ENCODE measurements around the gene RBM24. TPM values are rescaled to one million over a fixed set of nuclear protein-coding genes. Genes with fewer than 3 reads are reported as not detected.

The RBM24 gene
- total and polyA plus RNA-seq, 2 of the 4 experiments (the other 2 are of a cell fraction) = 4.1 to 6.6 TPM

DNA sequence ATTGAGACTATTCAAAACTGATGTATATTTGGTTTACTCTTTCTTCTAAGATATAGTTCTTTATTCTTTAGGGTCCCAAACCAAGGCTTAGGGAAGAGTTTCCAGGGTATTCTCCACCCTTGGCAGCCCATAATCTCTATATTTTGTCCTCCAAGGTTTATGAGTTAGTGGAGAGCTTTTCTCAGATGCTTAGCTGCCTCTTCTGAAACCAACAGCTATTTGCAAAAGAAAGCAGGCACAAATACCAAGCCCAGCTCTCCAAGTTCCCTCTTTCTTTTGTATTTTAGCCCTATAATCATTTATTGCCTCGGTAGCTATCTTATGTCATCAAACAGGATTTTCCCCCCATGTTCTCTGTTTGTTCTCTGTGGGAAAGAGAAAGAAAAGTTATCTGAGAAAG, 39.1 kb upstream of the RBM24 start:
- DNase-seq (no peak), ATAC-seq (ENCODE audit: low read depth) (no peak)
- H3K36me3 ChIP-seq (ENCODE audit: control insufficient read depth, insufficient read depth, low read length) = no peaks in the 10 kb centered on the region
- H3K79me1 ChIP-seq (ENCODE audit: low read depth in 1 of 2, low read length in 2 of 2) = no peaks in the 10 kb centered on the region
- no peaks in the 10 kb centered on the region for H3K4me1 ChIP-seq (ENCODE audit: control insufficient read depth, insufficient read depth, low read length)
- no peak overlapping the region for H2AK5ac ChIP-seq (ENCODE audit: low read depth, low read length)
- H3K23ac ChIP-seq (ENCODE audit: low read depth, low read length) = no peak overlapping the region
- H3K27me3 ChIP-seq (ENCODE audit: control insufficient read depth, insufficient read depth, low read length) = peaks cover 8% of the 10 kb centered on the region
- no peak overlapping the region for H2AFZ ChIP-seq (replicated peaks; ENCODE audit: low read length, poor library complexity)
- H2BK5ac ChIP-seq (ENCODE audit: low read depth, low read length, poor library complexity, severe bottlenecking) = no peak overlapping the region
- H2BK120ac ChIP-seq (ENCODE audit: low read depth, low read length) = no peak overlapping the region
- dilution Hi-C loops (cut with HindIII; ENCODE audit: low sequenced_read_pairs, unreplicated experiment) = no loop called here
- intact Hi-C loops (cut with micrococcal nuclease) = no loop called here
- H3K4me2 ChIP-seq (ENCODE audit: low read depth, low read length) = no peak overlapping the region
- POLR2A ChIA-PET (ENCODE audit: unreplicated experiment) = no interaction called here
- no peak overlapping the region for H3K9ac ChIP-seq (ENCODE audit: low read depth, low read length)
- no peak overlapping the region for H2BK20ac ChIP-seq (ENCODE audit: low read depth, low read length)
- H4K5ac ChIP-seq (ENCODE audit: low read depth, low read length) = no peak overlapping the region
- in situ Hi-C loops (cut with MboI; ENCODE audit: low sequenced_read_pairs) = no loop called here
- CTCF ChIA-PET = interaction anchor here (0.7 kb wide), 1 partner anchor 408 kb away, joined by 3 read pairs; no protein-coding TSS in a partner anchor
- H2AK9ac ChIP-seq (replicated peaks; ENCODE audit: low read depth, low read length, poor library complexity) = no peak overlapping the region
- no peaks in the 10 kb centered on the region for H3K9me1 ChIP-seq (ENCODE audit: insufficient read depth, low read length)
- no peak overlapping the region for H3K4me3 ChIP-seq (ENCODE audit: insufficient read depth, low read depth, low read length)
- H3K9me3 ChIP-seq (ENCODE audit: control insufficient read depth, insufficient read depth, low read length) = peaks cover 4% of the 10 kb centered on the region
- no peak overlapping the region for H3K4ac ChIP-seq (ENCODE audit: low read depth, low read length)
- no peaks in the 10 kb centered on the region for H4K20me1 ChIP-seq (ENCODE audit: insufficient read depth, low read length)
- TF ChIP-seq RCOR1 (IDR thresholded peaks at IDR 0.05; ENCODE audit: insufficient replicate concordance, low read length) = no peak
- no peak overlapping the region for H3K56ac ChIP-seq (ENCODE audit: extremely low read depth, insufficient read depth, low read length)
- no peak overlapping the region for H3K27ac ChIP-seq (ENCODE audit: insufficient read depth, low read length)
- no TSS peak for BruUV-seq (replicated peaks)
- H3K14ac ChIP-seq (replicated peaks; ENCODE audit: low read depth, low read length) = no peak overlapping the region
- H4K91ac ChIP-seq (ENCODE audit: insufficient read depth, low read depth, low read length) = no peak overlapping the region
- no peak overlapping the region for H3K18ac ChIP-seq (ENCODE audit: low read depth, low read length)
- H4K8ac ChIP-seq (ENCODE audit: low read depth in 2 of 2, low read length in 2 of 2) = no peak overlapping the region
- WGBS, 2 experiments (ENCODE audit: extremely low coverage in 2 of 2, insufficient read length in 1 of 2) = no CpG with 5 or more reads among the region's 1 CpG
- H2BK15ac ChIP-seq (ENCODE audit: low read depth, low read length) = no peak overlapping the region
